ENCODE measurements around the gene KRTAP1-4.
"Not testable (repeated sequence)": the region's sequence is repeated elsewhere in the genome, so short reads cannot be mapped to it uniquely, and the experiment has no call there.

KRTAP1-4 gene

DNA sequence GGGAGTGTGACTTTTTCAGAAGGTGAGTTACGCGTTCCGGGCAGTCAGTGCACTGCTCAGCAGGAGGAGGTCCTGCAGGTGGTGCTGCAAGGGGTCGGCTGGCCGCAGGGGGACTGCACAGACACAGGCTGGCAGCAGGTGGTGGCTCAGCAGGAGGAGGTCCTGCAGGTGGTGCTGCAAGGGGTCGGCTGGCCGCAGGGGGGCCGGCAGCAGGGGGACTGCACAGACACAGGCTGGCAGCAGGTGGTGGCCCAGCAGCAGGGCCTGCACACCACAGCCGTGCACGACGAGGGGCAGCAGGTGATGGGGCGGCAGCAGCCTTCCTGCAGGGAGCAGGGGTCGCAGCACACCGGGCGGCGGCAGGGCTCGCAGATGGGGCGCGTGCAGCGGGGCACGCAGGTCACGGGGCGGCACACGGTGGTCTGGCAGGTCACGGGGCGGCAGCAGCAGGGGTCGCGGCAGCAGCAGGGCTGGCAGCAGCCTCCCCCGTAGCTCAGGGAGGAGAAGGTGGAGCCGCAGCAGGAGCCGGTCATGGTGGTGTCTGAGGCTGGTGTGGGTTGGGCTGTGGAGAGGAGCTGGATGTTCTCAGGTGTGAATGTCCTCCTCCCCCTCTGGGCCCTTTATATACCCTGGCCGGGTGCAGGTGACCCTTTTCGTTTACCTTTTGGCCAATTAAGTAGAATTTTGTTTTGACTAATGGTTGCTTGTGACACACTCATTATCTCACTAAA lies 16.9 kb upstream of the KRTAP1-4 start, which contains the start of gene KRTAP2-1:
KRTAP2-1 (minus strand) TSS at position 582 of the 731 bp plus-strand sequence; CDS start at position 533, 49 bp downstream.
- not testable (repeated sequence) for FAIRE-seq

DNA sequence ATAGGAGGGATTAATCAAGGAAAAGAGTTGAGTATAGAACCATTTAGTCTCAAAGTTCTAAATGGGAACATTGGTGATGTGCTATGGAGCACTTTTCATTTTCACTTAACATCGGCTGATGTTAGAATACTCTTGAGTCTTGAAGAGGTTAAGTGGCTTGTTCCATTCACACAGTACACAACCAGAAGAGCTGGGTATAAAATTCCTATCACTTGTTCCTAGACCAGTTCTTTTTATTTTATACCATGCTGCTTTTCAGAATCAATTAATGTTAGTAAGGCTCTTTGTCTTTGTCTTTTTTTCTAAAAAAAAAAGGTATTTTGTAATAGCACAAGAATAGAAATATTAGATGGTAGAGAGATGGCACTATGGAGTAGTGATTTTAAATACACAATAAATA lies 13.0 kb upstream of the KRTAP1-4 start:
- no peak for FAIRE-seq

DNA sequence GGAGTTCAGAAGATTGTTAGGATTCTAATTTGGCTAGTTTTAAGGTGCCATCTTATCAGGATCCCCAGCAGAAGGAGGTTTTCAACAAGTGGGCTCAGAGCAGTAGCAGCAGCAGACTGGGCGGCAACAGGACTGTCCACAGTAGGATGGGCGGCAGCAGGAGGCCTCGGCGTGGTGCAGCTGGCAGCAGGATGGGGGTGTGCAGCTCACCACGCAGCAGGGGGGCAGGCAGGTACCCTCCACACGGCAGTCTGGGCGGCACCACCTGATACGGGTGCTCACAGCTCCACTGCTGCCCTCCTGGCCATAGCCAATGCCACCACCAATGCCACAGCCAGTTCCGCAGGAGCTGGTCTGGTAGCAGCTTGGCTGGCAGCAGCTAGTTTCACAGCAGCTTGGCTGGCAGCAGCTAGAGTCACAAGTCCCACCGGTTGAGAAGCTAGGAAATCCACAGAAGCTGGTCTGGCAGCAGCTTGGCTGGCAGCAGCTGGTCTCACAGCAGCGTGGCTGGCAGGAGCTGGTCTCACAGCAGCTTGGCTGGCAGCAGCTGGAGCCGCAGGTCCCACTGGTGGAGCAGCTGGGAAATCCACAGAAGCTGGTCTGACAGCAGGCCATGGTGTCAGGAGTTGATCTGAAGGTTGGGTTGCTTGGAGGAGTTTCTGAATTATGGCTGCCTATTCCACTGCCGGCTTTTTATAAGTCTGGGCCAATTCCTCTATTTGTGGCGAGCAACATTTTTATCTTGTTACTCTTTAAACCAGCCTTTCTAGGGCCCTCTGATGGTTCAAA lies 11.0 kb upstream of the KRTAP1-4 start, which contains the start of gene KRTAP1-1:
KRTAP1-1 (minus strand) TSS at position 668 of the 789 bp plus-strand sequence; CDS start at position 615, 53 bp downstream.
- not testable (repeated sequence) for FAIRE-seq

GRCh38 chr17:41037853-41038350 lies 7.9 kb upstream of the KRTAP1-4 start:
- no peak for FAIRE-seq

- FAIRE-seq = not testable (repeated sequence)
These were observed 4.4 kb upstream of the KRTAP1-4 start, which contains the start of gene KRTAP1-3 for GRCh38 chr17:41034346-41034935. Gene KRTAP1-3, minus strand, starts transcription at chr17:41034874. Its CDS starts 53 bp downstream, at chr17:41034821.

DNA sequence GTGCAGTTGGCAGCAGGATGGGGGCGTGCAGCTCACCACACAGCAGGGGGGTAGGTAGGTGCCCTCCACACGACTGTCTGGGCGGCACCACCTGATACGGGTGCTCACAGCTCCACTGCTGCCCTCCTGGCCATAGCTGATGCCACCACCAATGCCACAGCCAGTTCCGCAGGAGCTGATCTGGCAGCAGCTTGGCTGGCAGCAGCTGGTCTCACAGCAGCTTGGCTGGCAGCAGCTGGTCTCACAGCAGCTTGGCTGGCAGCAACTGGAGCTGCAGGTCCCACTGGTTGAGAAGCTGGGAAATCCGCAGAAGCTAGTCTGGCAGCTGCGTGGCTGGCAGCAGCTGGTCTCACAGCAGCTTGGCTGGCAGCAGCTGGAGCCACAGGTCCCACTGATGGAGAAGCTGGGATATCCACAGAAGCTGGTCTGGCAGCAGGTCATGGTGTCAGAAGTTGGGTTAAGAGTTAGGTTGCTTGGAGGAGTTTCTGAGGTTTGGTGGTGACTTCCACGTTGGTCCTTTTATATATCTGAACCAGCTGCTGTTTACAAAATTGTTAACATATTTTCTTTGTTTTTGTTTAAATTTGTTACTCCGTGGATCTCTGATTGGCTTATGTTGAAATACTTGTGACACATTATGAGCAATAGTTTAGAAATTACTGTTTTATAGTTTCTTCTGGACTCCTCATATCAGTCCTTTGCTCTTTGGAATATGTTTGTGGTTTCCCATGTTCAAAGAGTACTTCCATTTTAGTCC lies 3.1 kb downstream of the KRTAP1-4 start, which contains the start of gene KRTAP1-5:
KRTAP1-5 (minus strand) TSS at position 494 of the 757 bp plus-strand sequence; CDS start at position 441, 53 bp downstream.
- FAIRE-seq = no peak

DNA sequence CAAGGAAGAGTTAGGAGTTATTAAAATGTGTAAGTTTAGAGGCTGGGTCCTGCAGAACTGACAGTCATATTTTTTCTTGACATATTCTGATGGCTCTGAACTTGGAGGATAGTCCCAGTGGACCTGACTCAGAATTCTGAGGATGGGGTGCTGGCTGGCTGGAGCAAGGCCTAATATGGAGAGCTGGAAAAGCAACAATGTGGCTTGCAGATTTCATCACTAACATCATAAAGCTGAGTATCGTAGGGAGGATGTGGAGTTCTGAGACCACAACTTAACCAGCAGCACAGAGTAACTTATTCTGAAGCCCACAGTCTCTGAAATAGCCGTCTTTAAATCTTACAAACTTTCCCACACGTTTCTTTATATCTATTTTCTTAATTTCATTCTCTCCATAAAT lies 5.3 kb downstream of the KRTAP1-4 start:
- FAIRE-seq = no peak

GRCh38 chr17:41020336-41020735 lies 9.7 kb downstream of the KRTAP1-4 start:
- FAIRE-seq = no peak

DNA sequence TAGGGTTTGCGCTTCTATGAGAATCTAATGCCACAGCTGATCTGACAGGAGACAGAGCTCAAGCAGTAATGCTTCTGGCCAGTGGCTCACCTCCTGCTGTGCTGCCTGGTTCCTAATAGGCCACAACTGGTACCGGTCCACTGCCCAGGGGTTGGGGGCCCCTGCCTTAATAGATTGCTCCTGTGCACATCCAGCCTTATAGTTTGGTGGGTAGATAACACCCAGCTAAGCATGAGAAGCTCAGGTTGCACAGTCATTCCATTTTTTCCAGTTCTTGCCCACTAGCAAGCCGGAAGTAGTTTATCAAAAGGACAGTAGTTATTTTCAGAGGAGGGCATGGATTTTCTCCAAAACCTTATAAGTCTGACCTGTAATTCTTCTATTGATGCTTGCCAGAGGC lies 10.6 kb downstream of the KRTAP1-4 start:
- FAIRE-seq = no peak

DNA sequence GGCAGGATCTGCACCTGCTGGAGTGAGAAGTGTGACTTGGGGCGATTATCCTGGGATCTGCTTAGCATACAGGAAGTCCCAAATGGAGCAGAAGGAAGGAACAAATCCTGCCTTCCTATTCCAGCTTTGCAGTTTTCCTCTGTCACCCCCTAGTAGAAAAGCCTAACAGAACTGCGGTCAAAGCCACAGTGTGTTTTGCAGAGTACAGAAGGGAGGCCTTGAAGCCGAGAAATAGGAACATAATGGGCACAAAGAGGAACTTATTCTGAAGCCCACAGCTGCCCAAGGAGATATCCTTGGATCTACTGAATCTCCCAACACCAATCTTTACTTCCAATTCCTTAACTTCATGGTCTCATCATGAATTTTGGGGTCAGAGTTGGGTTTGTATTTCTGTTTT lies 11.5 kb downstream of the KRTAP1-4 start:
- FAIRE-seq = no peak

- FAIRE-seq = no peak
These were observed 13.3 kb downstream of the KRTAP1-4 start for GRCh38 chr17:41016578-41017215.

DNA sequence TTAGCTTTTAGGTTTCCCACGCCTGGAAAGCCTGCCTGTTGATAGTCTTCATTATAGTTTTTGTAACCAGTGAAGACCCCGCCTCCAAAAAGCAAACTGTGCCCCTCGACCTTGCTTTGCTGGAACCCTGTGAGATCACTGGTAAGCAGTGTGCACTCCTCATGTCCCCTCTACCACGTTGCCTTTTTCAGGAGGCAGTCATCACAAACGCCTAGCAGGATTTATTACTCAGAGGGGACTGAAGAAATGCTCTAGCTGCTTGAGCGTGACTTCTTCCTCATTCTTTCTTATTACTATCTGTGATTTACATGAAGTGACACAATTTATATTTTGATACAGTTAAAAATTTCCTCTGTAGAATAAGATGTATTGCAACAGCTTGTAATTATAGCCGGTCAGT lies 14.5 kb downstream of the KRTAP1-4 start:
- no peak for FAIRE-seq

GRCh38 chr17:41013606-41014005 lies 16.4 kb downstream of the KRTAP1-4 start:
- FAIRE-seq = no peak

- FAIRE-seq = no peak
These were observed 16.8 kb downstream of the KRTAP1-4 start for GRCh38 chr17:41013181-41013580.

GRCh38 chr17:41012326-41013120 lies 17.5 kb downstream of the KRTAP1-4 start:
- no peak for FAIRE-seq

DNA sequence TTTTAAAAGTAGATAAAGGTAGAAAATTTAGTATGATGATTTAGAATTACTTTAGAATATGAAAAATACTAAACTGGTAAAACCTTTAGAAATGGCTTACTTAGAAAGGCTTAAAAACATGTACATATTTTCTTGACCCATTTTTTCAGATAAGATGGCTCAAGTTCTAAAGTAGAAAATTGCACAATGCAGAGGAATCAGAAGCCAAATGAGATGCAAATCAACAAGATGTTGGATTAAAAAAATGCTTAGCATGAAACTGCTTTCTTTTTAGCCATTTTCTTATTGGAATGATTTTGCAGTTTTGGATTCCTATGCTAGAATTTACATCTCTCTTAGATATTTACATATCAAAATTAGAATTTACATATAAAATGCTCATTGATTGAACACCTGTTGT lies 19.6 kb downstream of the KRTAP1-4 start:
- no peak for FAIRE-seq

DNA sequence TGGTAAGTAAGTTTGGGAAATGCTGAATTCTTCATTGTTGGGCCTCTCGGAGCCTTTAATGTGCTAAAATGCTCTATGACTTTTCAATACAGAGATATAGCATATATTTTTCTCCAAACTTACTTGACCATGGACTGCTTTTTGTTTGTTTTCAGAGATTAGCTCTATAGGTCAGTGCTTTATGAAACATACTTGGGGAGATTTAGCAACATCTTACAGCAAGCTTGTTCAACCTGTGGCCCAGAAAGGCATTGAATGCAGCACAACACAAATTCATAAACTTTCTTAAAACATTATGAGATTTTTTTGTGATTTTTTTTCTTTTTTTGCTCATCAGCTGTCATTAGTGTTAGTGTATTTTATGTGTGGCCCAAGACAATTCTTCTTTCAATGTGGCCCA lies 20.1 kb downstream of the KRTAP1-4 start:
- FAIRE-seq = no peak

DNA sequence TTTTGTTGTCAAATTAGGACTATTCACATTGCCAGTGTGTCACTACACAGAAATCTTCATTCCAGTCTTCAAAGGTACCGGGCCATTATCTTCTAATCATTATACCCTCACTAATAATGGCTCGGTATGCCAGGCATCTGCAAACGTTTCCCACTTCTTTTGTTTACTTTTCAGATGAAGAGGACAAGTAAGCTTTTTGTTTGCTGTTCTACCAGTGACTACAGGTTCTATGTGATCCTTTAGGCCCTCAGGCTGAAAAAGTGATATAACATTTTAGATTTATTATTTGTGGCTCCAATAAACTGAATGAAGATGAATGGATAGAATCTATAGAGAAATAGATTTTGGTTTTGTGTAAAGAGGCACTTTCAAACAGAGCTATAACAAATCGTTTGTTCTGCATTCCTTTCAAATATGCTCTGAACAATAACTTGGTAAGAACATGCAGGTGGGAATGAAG lies 20.7 kb downstream of the KRTAP1-4 start:
- FAIRE-seq = no peak

DNA sequence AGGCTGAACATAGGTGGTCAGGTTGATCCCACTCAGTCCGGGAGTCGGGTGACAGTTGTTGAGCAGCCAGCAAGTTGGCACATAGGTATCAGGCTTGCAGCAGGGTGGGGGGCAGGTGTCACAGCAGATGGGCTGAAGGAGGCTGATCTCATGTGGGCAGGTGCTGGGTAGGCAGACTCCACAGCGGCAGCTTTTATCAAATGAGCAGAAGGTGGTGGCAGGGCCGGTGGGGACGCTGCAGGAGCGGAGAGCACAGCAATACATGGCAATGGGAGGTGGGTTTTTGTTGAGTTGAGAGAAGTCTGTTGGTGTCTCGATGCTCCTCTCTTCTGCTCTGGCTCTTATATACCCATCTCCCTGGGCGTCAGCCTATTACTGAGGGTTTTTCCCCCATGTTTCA lies 21.2 kb downstream of the KRTAP1-4 start, which contains the start of gene KRTAP3-1:
KRTAP3-1 (minus strand) TSS at position 318 of the 400 bp plus-strand sequence; CDS start at position 264, 54 bp downstream.
- no peak for FAIRE-seq

DNA sequence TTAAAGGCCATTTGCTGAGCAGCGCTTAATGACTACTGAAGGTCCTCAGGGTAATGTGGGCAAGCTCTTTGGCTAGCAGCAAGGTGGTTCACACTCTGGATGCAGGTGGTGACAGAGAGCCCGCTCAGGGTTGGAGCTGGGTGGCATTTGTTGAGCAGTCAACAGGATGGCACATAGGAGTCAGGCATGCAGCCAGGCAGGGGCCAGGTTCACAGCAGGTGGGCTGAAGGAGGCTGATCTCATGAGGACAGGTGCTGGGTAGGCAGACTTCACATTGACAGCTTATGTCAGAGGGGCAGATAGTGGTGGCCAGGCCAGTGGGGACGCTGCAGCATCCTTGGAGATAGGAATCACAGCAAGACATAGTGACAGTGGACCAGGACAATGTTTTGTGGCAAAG lies 25.6 kb downstream of the KRTAP1-4 start:
- no peak for FAIRE-seq

GRCh38 chr17:41003926-41004325 lies 26.1 kb downstream of the KRTAP1-4 start:
- no peak for FAIRE-seq
